NCI-H1436 (cell line): ENCODE data around the gene ATF6.

Source experiments
- DNase-seq: peaks from one replicate; lab custom pipeline; 2025; lab: John Stamatoyannopoulos, UW

Gene ATF6

GRCh38 chr1:161899091-161899490 lies 133.0 kb downstream of the ATF6 start:
- DNase-seq: no peak

- no peak for DNase-seq
These were observed 134.0 kb downstream of the ATF6 start for GRCh38 chr1:161900160-161900559.

- no peak for DNase-seq
These were observed 136.1 kb downstream of the ATF6 start for GRCh38 chr1:161902182-161902581.

- no peak for DNase-seq
These were observed 139.3 kb downstream of the ATF6 start for GRCh38 chr1:161905269-161905884.

GRCh38 chr1:161907265-161907664 lies 141.1 kb downstream of the ATF6 start:
- no peak for DNase-seq

GRCh38 chr1:161908264-161908663 lies 142.1 kb downstream of the ATF6 start:
- DNase-seq: no peak

- no peak for DNase-seq
These were observed 144.5 kb downstream of the ATF6 start for GRCh38 chr1:161910604-161911003.

- DNase-seq: no peak
These were observed 147.5 kb downstream of the ATF6 start for GRCh38 chr1:161913482-161914140.

GRCh38 chr1:161914595-161914994 lies 148.5 kb downstream of the ATF6 start:
- no peak for DNase-seq

GRCh38 chr1:161915051-161915503 lies 149.0 kb downstream of the ATF6 start:
- no peak for DNase-seq

GRCh38 chr1:161915978-161916377 lies 149.9 kb downstream of the ATF6 start:
- no peak for DNase-seq

- DNase-seq: no peak
These were observed 153.1 kb downstream of the ATF6 start for GRCh38 chr1:161919229-161919628.

GRCh38 chr1:161921491-161921890 lies 155.4 kb downstream of the ATF6 start:
- no peak for DNase-seq

- no peak for DNase-seq
These were observed 155.9 kb downstream of the ATF6 start for GRCh38 chr1:161921990-161922389.

- no peak for DNase-seq
These were observed 161.9 kb downstream of the ATF6 start for GRCh38 chr1:161928056-161928455.

GRCh38 chr1:161929137-161929536 lies 163.0 kb downstream of the ATF6 start:
- no peak for DNase-seq

- no peak for DNase-seq
These were observed 163.9 kb downstream of the ATF6 start for GRCh38 chr1:161930064-161930463.

GRCh38 chr1:161932668-161933067 lies 166.5 kb downstream of the ATF6 start:
- DNase-seq: no peak

- no peak for DNase-seq
These were observed 167.8 kb downstream of the ATF6 start for GRCh38 chr1:161933592-161934588.

GRCh38 chr1:161935264-161935663 lies 169.1 kb downstream of the ATF6 start:
- no peak for DNase-seq

GRCh38 chr1:161936786-161937185 lies 170.7 kb downstream of the ATF6 start:
- DNase-seq: no peak

- no peak for DNase-seq
These were observed 174.9 kb downstream of the ATF6 start for GRCh38 chr1:161940866-161941591.
